ENCODE data around the gene KIAA1328. TPM values are rescaled to one million over a fixed set of nuclear protein-coding genes. Genes with fewer than 3 reads are reported as not detected.
"Not testable (repeated sequence)": the region's sequence is repeated elsewhere in the genome, so short reads cannot be mapped to it uniquely, and the experiment has no call there.

Gene KIAA1328
- total RNA-seq, 2 donors from 2014 or later = 9.0 to 13.9 TPM

- no peaks in the 10 kb centered on the region for H3K9me3 ChIP-seq (ENCODE audit: control insufficient read depth, low read length, poor library complexity, severe bottlenecking)
- no peaks in the 10 kb centered on the region for H3K27me3 Mint-ChIP-seq
- DNase-seq (no peak), ATAC-seq (no peak)
- no peak overlapping the region for H3K27ac Mint-ChIP-seq
- no peaks in the 10 kb centered on the region for H3K36me3 Mint-ChIP-seq (ENCODE audit: low read depth)
- no peaks in the 10 kb centered on the region for H3K4me1 Mint-ChIP-seq
- no peak overlapping the region for H3K4me3 Mint-ChIP-seq
Observed at GRCh38 chr18:36872329-36872728, 43.4 kb downstream of the KIAA1328 start.

- H3K27ac Mint-ChIP-seq, ATAC-seq: not testable (repeated sequence)
Observed at GRCh38 chr18:36873826-36874225, 44.9 kb downstream of the KIAA1328 start.

DNA sequence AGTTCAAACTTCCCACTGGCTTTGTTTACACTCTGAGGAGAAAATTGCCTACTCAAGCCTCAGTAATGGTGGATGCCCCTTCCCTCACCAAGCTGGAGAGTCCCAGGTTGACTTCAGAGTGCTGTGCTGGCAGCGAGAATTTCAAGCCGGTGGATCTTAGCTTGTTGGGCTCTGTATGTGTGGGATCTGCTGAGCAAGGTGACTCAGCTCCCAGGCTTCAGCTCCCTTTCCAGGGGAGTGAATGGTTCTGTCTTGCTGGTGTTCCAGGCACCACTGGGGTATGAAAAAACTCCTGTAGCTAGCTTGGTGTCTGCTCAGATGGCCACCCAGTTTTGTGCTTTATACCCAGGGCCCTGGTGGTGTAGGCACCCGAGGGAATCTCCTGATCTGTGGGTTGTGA is 50.9 kb downstream of the KIAA1328 start:
- H3K4me1 Mint-ChIP-seq; H3K27me3 Mint-ChIP-seq; H3K27ac Mint-ChIP-seq; H3K36me3 Mint-ChIP-seq (ENCODE audit: low read depth); H3K4me3 Mint-ChIP-seq; ATAC-seq; DNase-seq; H3K9me3 ChIP-seq (ENCODE audit: control insufficient read depth, low read length, poor library complexity, severe bottlenecking): not testable (repeated sequence)

More at GRCh38 chr18:36873826-36874225, 44.9 kb downstream of the KIAA1328 start:
- H3K9me3 ChIP-seq (ENCODE audit: control insufficient read depth, low read length, poor library complexity, severe bottlenecking); H3K4me1 Mint-ChIP-seq; H3K27me3 Mint-ChIP-seq; DNase-seq; H3K4me3 Mint-ChIP-seq; H3K36me3 Mint-ChIP-seq (ENCODE audit: low read depth): not testable (repeated sequence)

DNA sequence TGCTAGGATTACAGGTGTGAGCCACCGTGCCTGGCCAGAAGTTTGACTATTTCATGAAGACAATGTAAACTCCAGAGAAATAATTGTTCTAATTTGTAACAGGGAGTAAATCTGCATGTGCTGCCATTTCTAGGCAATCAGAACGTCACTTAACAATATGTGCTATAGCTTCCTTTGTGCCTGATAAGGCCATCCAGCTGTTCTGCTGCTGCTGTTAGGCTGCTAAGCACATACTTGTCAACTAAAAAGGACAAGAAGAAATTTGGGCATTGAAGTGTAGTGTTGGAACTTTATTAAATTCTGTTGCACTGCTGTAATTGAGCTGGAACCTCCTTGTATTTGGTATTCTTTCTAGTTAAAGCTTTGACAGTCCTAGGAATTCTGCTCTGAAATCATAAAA is 57.1 kb downstream of the KIAA1328 start:
- Mint-ChIP-seq H3K27me3 (no peaks in the 10 kb centered on the region), H3K27ac (no peak overlapping the region), H3K4me1 (peaks cover 7% of the 10 kb centered on the region), H3K36me3 (ENCODE audit: low read depth) (peaks cover 7% of the 10 kb centered on the region), H3K4me3 (no peak overlapping the region)
- DNase-seq (no peak), ATAC-seq (no peak)
- no peaks in the 10 kb centered on the region for H3K9me3 ChIP-seq (ENCODE audit: control insufficient read depth, low read length, poor library complexity, severe bottlenecking)

DNA sequence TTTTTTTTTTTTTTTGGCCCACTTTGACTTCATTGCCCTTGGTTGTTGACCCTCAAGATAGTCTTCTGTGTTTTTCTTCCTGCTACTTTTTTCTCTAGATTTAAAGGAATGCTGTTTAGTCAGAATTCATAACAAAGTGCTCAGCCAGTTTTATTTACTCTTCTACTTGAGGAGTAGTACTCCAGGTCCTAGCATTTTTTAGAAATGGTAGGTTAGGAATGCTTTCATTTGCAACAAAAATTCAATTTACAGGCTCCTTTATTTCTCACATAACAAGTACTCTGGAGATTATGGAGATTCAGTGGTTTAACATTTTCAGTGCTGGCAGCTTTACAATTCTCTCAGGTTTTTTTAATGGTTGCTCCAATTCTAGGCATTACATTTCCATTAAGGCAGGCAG is 58.2 kb downstream of the KIAA1328 start:
- H3K27ac Mint-ChIP-seq = no peak overlapping the region
- DNase-seq (no peak), ATAC-seq (no peak)
- H3K4me1 Mint-ChIP-seq = peaks cover 7% of the 10 kb centered on the region
- no peak overlapping the region for H3K4me3 Mint-ChIP-seq
- H3K27me3 Mint-ChIP-seq = no peaks in the 10 kb centered on the region
- H3K36me3 Mint-ChIP-seq (ENCODE audit: low read depth) = peaks cover 7% of the 10 kb centered on the region
- H3K9me3 ChIP-seq (ENCODE audit: control insufficient read depth, low read length, poor library complexity, severe bottlenecking) = no peaks in the 10 kb centered on the region

GRCh38 chr18:36887864-36888263 is 58.9 kb downstream of the KIAA1328 start:
- peaks cover 7% of the 10 kb centered on the region for H3K36me3 Mint-ChIP-seq (ENCODE audit: low read depth)
- H3K4me3 Mint-ChIP-seq = no peak overlapping the region
- no peak for DNase-seq
- no peaks in the 10 kb centered on the region for H3K9me3 ChIP-seq (ENCODE audit: control insufficient read depth, low read length, poor library complexity, severe bottlenecking)
- ATAC-seq = no peak
- no peaks in the 10 kb centered on the region for H3K27me3 Mint-ChIP-seq
- no peak overlapping the region for H3K27ac Mint-ChIP-seq
- peaks cover 7% of the 10 kb centered on the region for H3K4me1 Mint-ChIP-seq

DNA sequence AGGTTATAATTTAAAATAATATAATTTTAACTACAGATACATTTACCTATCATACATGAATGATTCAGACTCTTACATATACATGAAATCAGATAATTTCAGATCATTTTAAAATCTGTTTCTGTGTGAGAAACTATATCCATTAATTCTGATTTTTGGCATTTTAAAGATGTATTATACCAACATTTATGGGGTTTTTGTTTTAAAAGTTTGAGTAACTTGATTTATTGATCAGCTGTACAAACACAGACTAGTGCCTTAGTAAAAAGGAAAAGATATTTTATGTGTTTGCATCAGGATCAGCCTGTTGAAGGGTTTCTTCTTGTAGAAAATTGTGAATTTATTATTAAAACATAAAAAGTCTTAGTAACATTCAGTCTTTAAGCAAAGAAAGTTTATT is 59.9 kb downstream of the KIAA1328 start:
- H3K9me3 ChIP-seq (ENCODE audit: control insufficient read depth, low read length, poor library complexity, severe bottlenecking) = no peaks in the 10 kb centered on the region
- DNase-seq (no peak), ATAC-seq (no peak)
- H3K4me3 Mint-ChIP-seq = no peak overlapping the region
- peaks cover 9% of the 10 kb centered on the region for H3K4me1 Mint-ChIP-seq
- H3K36me3 Mint-ChIP-seq (ENCODE audit: low read depth) = peaks cover 7% of the 10 kb centered on the region
- no peaks in the 10 kb centered on the region for H3K27me3 Mint-ChIP-seq
- H3K27ac Mint-ChIP-seq = no peak overlapping the region

- ATAC-seq (no peak), DNase-seq (no peak)
- Mint-ChIP-seq H3K4me1 (peaks cover 9% of the 10 kb centered on the region), H3K27me3 (no peaks in the 10 kb centered on the region), H3K4me3 (no peak overlapping the region), H3K36me3 (ENCODE audit: low read depth) (peaks cover 8% of the 10 kb centered on the region), H3K27ac (no peak overlapping the region)
- H3K9me3 ChIP-seq (ENCODE audit: control insufficient read depth, low read length, poor library complexity, severe bottlenecking) = no peaks in the 10 kb centered on the region
Observed at GRCh38 chr18:36889321-36889720, 60.4 kb downstream of the KIAA1328 start.

DNA sequence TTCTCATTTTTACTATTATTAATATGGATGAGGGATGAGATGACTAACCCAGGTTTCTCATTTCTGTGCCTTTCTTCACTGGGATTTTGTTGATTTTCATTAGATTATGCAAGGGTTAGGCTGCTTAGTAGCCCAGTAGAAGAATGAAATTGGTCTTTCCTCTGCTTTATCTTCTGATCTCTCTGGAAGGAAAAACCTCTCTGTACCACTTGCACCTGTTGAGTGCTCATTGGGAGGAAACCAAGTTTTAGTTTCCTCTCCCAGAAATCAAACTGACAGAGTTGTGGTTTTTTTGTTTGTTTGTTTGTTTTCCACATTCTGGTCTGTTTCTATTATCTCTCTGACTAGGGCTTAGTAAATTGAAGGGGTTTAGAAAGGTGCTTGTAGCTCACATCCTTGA is 60.8 kb downstream of the KIAA1328 start:
- peaks cover 9% of the 10 kb centered on the region for H3K36me3 Mint-ChIP-seq (ENCODE audit: low read depth)
- H3K4me1 Mint-ChIP-seq = peaks cover 9% of the 10 kb centered on the region
- DNase-seq (no peak), ATAC-seq (no peak)
- H3K4me3 Mint-ChIP-seq = no peak overlapping the region
- H3K9me3 ChIP-seq (ENCODE audit: control insufficient read depth, low read length, poor library complexity, severe bottlenecking) = no peaks in the 10 kb centered on the region
- H3K27me3 Mint-ChIP-seq = no peaks in the 10 kb centered on the region
- H3K27ac Mint-ChIP-seq = no peak overlapping the region

DNA sequence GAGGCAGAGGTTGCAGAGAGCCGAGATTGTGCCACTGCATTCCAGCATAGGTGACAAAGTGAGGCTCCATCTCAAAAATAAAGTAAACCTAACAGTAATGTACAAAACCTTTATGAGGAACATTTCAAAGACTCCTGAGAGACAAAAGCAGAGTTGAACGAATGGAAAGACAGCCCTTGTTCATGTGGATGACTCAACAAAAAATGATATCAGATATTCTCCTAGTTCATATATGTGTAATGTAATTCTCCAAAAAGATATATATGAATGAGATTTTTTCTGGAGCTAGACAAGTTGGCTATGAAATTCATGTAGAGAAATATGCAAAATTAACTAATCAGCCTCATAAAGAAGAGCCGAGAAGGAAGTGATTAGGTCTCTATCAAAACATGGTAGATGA is 61.7 kb downstream of the KIAA1328 start:
- Mint-ChIP-seq H3K27ac (no peak overlapping the region), H3K27me3 (no peaks in the 10 kb centered on the region), H3K4me3 (no peak overlapping the region), H3K4me1 (peaks cover 9% of the 10 kb centered on the region), H3K36me3 (ENCODE audit: low read depth) (peaks cover 9% of the 10 kb centered on the region)
- H3K9me3 ChIP-seq (ENCODE audit: control insufficient read depth, low read length, poor library complexity, severe bottlenecking) = no peaks in the 10 kb centered on the region
- no peak for DNase-seq
- ATAC-seq = no peak

DNA sequence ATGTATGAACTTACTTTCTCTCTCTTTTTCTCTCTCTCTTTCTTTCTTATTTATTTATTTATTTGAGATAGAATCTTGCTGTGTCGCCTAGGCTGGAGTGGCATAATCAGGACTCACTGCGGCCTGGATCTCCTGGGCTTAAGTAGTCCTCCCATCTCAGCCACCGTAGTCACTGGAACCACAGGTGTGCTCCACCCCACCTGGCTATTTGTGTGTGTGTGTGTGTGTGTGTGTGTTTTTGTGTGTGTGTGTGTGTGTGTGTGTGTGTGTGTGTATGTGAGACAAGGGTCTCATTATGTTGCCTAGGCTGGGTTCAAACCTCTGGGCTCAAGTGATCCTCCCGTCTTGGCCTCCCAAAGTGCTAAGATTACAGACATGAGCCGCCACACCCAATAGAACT is 64.3 kb downstream of the KIAA1328 start:
- no peak overlapping the region for H3K27ac Mint-ChIP-seq
- no peaks in the 10 kb centered on the region for H3K9me3 ChIP-seq (ENCODE audit: control insufficient read depth, low read length, poor library complexity, severe bottlenecking)
- H3K4me3 Mint-ChIP-seq = no peak overlapping the region

GRCh38 chr18:36895606-36896005 is 66.7 kb downstream of the KIAA1328 start:
- no peak for DNase-seq
- no peaks in the 10 kb centered on the region for H3K9me3 ChIP-seq (ENCODE audit: control insufficient read depth, low read length, poor library complexity, severe bottlenecking)
- H3K27ac Mint-ChIP-seq = no peak overlapping the region
- H3K27me3 Mint-ChIP-seq = no peaks in the 10 kb centered on the region
- no peak overlapping the region for H3K4me3 Mint-ChIP-seq
- peaks cover 8% of the 10 kb centered on the region for H3K4me1 Mint-ChIP-seq
- no peak for ATAC-seq
- H3K36me3 Mint-ChIP-seq (ENCODE audit: low read depth) = peaks cover 5% of the 10 kb centered on the region

More for the DNA sequence above, 64.3 kb downstream of the KIAA1328 start:
- no peak for DNase-seq
- Mint-ChIP-seq H3K36me3 (ENCODE audit: low read depth) (peaks cover 5% of the 10 kb centered on the region), H3K27me3 (no peaks in the 10 kb centered on the region), H3K4me1 (peaks cover 12% of the 10 kb centered on the region)
- no peak for ATAC-seq

DNA sequence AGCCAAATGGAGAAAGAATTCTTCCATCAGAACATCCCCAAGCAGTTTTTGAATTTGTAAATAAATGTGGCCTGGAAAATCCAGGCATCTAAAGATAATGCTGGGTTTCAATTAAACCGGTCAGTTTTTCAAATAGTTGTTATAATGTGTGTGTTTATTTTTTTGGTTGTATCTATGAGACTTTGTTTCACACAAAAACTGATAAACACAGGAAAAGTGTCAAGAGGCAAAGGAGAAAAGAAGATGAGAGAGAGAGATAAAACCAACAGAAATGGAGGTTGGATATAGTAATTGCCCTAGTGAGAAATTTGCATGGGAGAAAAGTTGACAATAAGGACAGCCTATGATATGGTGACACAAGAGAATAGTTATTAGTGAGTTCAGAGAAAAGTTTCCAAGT is 68.3 kb downstream of the KIAA1328 start:
- no peak overlapping the region for H3K4me3 Mint-ChIP-seq
- ATAC-seq = no peak
- no peaks in the 10 kb centered on the region for H3K27me3 Mint-ChIP-seq
- H3K27ac Mint-ChIP-seq = no peak overlapping the region
- no peaks in the 10 kb centered on the region for H3K9me3 ChIP-seq (ENCODE audit: control insufficient read depth, low read length, poor library complexity, severe bottlenecking)
- peaks cover 8% of the 10 kb centered on the region for H3K4me1 Mint-ChIP-seq
- H3K36me3 Mint-ChIP-seq (ENCODE audit: low read depth) = peaks cover 5% of the 10 kb centered on the region
- no peak for DNase-seq

- ATAC-seq = no peak
- Mint-ChIP-seq H3K4me1 (peaks cover 6% of the 10 kb centered on the region), H3K27ac (no peak overlapping the region), H3K36me3 (ENCODE audit: low read depth) (peaks cover 4% of the 10 kb centered on the region), H3K27me3 (no peaks in the 10 kb centered on the region), H3K4me3 (no peak overlapping the region)
- DNase-seq = no peak
- H3K9me3 ChIP-seq (ENCODE audit: control insufficient read depth, low read length, poor library complexity, severe bottlenecking) = no peaks in the 10 kb centered on the region
Observed at GRCh38 chr18:36899289-36899688, 70.4 kb downstream of the KIAA1328 start.
